ENCODE results near the gene PHLPP1. TPM values are rescaled to one million over a fixed set of nuclear protein-coding genes. Genes with fewer than 3 reads are reported as not detected.

The PHLPP1 gene
- total RNA-seq, 2 donors from 2014 or later: 22.1 to 24.2 TPM

GRCh38 chr18:62721839-62722795 lies 6.8 kb downstream of the PHLPP1 start:
- H3K4me1 ChIP-seq: no peaks in the 10 kb centered on the region
- intact Hi-C loops (cut with DNase I): loop anchor here (10.0 kb wide), 1 partner anchor 73 kb away; no protein-coding TSS in a partner anchor
- no peak for DNase-seq
- no peaks in the 10 kb centered on the region for H3K9me3 ChIP-seq
- TF ChIP-seq CTCF (IDR thresholded peaks at IDR 0.05): no peak
- no peak overlapping the region for H3K9ac ChIP-seq (ENCODE audit: low read depth in 2 of 2, low read length in 2 of 2)
- H3K4me3 ChIP-seq: no peak overlapping the region
- H3K36me3 ChIP-seq: no peaks in the 10 kb centered on the region
- H3K27ac ChIP-seq: no peak overlapping the region
- no peaks in the 10 kb centered on the region for H3K27me3 ChIP-seq

- no peaks in the 10 kb centered on the region for H3K9me3 ChIP-seq
- no peaks in the 10 kb centered on the region for H3K27me3 ChIP-seq
- intact Hi-C loops (cut with DNase I): loop anchor here (10.0 kb wide), 1 partner anchor 71 kb away; no protein-coding TSS in a partner anchor
- no peaks in the 10 kb centered on the region for H3K36me3 ChIP-seq
- no peak overlapping the region for H3K27ac ChIP-seq
- H3K4me1 ChIP-seq: no peaks in the 10 kb centered on the region
- H3K9ac ChIP-seq (ENCODE audit: low read depth in 2 of 2, low read length in 2 of 2): no peak overlapping the region
- H3K4me3 ChIP-seq: no peak overlapping the region
- TF ChIP-seq CTCF (IDR thresholded peaks at IDR 0.05): no peak
- DNase-seq: no peak
These were observed 8.4 kb downstream of the PHLPP1 start for GRCh38 chr18:62723666-62724281.

GRCh38 chr18:62725896-62726295 lies 10.6 kb downstream of the PHLPP1 start:
- TF ChIP-seq CTCF (IDR thresholded peaks at IDR 0.05): no peak
- Histone ChIP-seq H3K9me3 (no peaks in the 10 kb centered on the region), H3K4me1 (no peaks in the 10 kb centered on the region), H3K36me3 (no peaks in the 10 kb centered on the region), H3K9ac (ENCODE audit: low read depth in 2 of 2, low read length in 2 of 2) (peak overlapping the region in 1 of 2 donors; percentile 24), H3K27me3 (no peaks in the 10 kb centered on the region), H3K4me3 (no peak overlapping the region), H3K27ac (no peak overlapping the region)
- intact Hi-C loops (cut with DNase I): loop anchor here (10.0 kb wide), 1 partner anchor 69 kb away; no protein-coding TSS in a partner anchor
- no peak for DNase-seq

- Histone ChIP-seq H3K36me3 (no peaks in the 10 kb centered on the region), H3K4me3 (no peak overlapping the region), H3K27me3 (no peaks in the 10 kb centered on the region), H3K27ac (no peak overlapping the region), H3K9me3 (no peaks in the 10 kb centered on the region), H3K4me1 (no peaks in the 10 kb centered on the region), H3K9ac (ENCODE audit: low read depth in 2 of 2, low read length in 2 of 2) (no peak overlapping the region)
- intact Hi-C loops (cut with DNase I): loop anchor here (10.0 kb wide), 1 partner anchor 67 kb away; no protein-coding TSS in a partner anchor
- no peak for TF ChIP-seq CTCF (IDR thresholded peaks at IDR 0.05)
- no peak for DNase-seq
These were observed 12.9 kb downstream of the PHLPP1 start for GRCh38 chr18:62728254-62728653.

GRCh38 chr18:62729487-62730386 lies 14.4 kb downstream of the PHLPP1 start:
- H3K4me3 ChIP-seq: no peak overlapping the region
- intact Hi-C loops (cut with DNase I): loop anchor here (10.0 kb wide), 1 partner anchor 65 kb away; no protein-coding TSS in a partner anchor
- H3K27ac ChIP-seq: no peak overlapping the region
- DNase-seq: no peak
- no peaks in the 10 kb centered on the region for H3K4me1 ChIP-seq
- H3K9ac ChIP-seq (ENCODE audit: low read depth in 2 of 2, low read length in 2 of 2): no peak overlapping the region
- TF ChIP-seq CTCF (IDR thresholded peaks at IDR 0.05): no peak
- H3K27me3 ChIP-seq: no peaks in the 10 kb centered on the region
- H3K9me3 ChIP-seq: no peaks in the 10 kb centered on the region
- no peaks in the 10 kb centered on the region for H3K36me3 ChIP-seq
